Ramos (cell line): ENCODE measurements around the gene UBA3.

Experiments
- in situ Hi-C: fragments of 300-500 bp; cut with MboI; formaldehyde crosslinking; loops from one replicate; pipeline ENCODE4 v1.14.3; 2022; ENCODE audit warnings: low sequenced_read_pairs; ENCODE audit not compliant: unreplicated experiment

Gene UBA3

DNA sequence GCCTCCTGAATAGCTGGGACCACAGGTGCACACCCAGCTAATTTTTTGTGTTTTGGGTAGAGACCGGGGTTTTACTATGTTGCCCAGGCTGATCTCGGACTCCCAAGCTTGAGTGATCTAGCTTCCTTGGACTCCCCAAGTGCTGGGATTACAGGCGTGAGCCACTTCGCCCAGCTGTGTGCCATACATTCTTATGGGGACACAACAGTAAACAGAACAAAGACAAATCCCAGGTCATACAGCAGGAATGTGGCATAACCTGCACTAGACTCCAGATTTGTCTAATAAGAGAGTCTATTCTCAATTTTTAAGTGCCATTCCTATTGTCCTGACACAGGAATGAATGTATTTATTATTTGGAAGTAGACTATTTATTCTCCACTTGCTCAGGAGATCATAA is 22.2 kb upstream of the UBA3 start:
- in situ Hi-C loops = no loop called here

- in situ Hi-C loops = no loop called here
These were observed 19.4 kb upstream of the UBA3 start for GRCh38 chr3:69099576-69099975.

DNA sequence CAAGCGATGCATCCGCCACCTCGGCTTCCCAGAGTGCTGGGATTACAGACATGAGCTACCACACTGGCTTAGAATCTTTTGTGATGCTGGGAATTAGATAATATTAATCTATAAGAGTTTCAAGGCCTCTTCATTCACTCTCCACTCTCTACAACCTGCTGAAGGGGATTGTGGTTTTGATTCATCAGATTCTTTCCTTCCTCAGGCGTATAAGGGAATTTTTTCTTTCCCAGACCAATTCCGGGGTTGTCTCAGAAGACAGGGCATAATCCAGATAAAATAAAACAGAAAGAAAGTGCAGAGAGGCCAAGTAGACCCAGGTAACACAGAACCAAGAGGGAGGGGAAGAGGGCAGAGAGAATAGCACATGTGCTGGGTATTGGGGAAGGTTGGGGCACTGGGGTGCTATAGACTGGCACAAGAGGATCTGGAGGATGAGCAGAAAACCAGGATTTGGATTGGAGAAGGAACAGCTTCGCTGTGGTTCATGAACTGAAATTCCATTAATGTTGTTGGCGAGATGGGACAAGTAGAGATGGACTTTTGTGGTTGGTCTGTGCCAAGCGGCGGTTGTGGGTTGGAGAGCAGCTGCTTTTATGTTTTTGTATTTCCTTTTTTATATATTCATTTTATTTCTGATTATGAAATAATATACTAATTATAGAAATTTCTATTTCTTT is 17.4 kb upstream of the UBA3 start:
- in situ Hi-C loops = no loop called here

GRCh38 chr3:69096299-69096698 is 16.1 kb upstream of the UBA3 start:
- in situ Hi-C loops = no loop called here

DNA sequence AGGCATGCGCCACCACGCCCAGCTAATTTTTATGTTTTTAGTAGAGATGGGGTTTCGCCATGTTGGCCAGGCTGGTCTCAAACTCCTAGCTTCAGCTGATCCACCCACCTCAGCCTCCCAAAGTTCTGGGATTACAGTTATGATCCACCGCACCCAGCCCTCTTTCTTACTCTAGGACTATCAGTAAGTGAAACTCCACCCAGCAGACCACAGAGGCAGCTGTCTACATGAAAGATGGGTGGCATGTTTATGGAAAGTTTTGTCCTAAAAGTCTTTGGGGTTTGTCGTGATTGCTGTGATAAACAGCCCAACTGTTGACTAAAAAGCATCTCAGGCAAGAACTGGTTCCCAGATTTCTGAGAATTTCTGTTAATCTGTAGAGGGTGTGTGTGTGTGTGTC is 15.5 kb upstream of the UBA3 start:
- in situ Hi-C loops = no loop called here

DNA sequence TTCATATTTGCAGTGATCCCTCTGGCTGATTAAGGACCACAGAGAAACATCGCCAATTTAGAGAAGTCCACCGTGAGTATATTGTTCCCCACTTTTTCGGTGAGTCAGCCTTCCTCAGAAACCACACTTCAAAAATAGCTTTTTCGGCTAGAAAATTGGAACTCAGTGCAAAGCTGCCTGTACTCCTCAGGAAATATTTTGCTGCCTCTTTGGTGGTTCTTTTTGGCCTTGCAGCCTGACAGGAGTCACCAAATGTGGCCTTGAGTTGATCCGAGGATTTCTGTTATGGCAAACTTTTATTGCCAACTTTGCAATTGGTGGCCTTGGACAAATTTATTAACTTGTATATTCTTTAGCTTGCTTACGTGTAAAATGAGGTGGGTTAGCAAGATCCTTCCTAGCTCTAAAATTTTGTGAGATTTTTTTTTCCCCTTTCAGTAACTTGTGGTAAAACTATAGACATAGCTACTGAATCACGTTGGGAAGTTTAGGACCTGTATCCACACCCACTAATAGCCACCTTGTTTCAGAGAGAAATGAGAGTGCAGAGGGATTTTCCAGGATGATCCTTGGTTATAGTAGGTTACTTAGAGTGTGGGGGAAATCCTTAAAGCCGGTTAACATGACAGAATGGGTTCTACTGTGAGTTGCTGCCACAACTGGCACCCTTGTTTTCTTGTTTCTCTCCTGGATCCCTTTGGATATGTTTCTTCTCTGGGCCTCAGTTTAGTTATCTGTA is 14.5 kb upstream of the UBA3 start:
- in situ Hi-C loops = no loop called here

DNA sequence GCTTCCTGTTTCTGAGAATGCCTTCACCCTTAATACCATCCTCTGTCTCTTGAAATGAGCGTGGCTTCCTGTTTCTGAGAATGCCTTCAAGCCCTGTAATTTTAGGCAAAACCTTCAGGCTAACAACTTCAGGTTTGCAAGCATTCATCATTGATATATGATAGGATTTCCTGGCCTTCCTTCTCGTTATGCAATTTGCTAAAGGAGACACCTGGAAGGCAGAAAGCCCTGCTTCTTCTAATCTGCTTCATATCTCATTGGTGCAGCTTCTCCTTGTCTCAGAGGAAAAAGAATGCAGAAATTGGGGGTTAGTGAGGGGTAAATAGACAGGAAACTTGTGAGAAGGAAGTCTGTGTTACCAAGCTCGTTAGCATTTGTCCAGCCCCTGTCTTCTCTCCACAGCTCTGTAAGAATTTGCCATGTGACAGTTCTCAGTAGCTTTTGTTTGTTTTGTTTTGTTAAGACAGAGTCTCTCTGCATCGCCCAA is 11.9 kb upstream of the UBA3 start:
- in situ Hi-C loops = no loop called here

DNA sequence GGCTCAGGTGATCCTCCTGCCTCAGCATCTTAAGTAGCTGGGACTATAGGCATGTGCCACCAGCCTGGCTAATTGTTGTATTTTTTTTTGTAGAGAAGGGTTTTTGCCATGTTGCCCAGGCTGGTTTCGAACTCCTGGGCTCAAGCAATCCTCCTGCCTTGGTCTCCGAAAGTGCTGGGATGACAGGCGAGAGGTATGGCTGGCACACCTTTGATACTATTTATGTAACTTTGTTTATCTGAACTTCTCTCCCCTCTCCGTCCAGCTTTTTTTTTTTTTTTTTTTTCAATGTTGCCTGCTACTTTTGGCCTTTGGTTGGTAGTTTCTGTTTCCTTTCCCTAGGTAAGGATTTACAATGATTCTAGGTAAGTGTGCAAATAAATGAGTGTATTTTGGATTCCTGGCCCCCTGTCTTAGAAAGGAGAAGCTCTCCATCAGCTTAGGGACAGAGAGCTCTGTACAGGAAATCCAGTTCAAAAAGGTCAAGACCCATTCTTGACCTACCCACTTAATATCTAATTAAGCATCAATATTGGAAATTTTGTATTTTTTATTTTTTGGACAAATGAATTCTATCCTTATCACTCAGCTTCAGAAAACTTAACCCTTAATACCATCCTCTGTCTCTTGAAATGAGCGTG is 11.3 kb upstream of the UBA3 start:
- in situ Hi-C loops = no loop called here

- in situ Hi-C loops = no loop called here
These were observed 9.9 kb upstream of the UBA3 start for GRCh38 chr3:69090021-69090420.

DNA sequence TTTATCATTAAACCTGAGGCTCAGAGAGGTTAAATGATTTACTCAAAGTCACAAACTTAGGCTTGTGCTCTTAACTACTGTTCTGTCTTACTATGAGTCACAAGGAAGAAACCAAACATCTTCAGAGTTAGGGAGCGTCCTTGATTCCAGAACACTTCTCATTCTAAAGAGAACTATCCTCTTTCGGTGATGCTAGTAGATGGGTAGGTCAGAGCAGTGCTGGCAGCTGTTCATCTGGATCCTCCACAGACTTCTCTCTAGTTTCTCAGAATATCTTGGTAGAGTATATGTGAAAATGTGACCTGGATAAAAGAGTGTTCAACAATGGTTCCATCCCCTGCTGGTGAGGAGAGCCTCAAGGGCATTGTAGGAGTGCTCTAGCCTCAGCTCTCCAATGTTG is 7.9 kb upstream of the UBA3 start:
- in situ Hi-C loops = no loop called here

GRCh38 chr3:69087030-69087791 is 7.0 kb upstream of the UBA3 start:
- in situ Hi-C loops = no loop called here

DNA sequence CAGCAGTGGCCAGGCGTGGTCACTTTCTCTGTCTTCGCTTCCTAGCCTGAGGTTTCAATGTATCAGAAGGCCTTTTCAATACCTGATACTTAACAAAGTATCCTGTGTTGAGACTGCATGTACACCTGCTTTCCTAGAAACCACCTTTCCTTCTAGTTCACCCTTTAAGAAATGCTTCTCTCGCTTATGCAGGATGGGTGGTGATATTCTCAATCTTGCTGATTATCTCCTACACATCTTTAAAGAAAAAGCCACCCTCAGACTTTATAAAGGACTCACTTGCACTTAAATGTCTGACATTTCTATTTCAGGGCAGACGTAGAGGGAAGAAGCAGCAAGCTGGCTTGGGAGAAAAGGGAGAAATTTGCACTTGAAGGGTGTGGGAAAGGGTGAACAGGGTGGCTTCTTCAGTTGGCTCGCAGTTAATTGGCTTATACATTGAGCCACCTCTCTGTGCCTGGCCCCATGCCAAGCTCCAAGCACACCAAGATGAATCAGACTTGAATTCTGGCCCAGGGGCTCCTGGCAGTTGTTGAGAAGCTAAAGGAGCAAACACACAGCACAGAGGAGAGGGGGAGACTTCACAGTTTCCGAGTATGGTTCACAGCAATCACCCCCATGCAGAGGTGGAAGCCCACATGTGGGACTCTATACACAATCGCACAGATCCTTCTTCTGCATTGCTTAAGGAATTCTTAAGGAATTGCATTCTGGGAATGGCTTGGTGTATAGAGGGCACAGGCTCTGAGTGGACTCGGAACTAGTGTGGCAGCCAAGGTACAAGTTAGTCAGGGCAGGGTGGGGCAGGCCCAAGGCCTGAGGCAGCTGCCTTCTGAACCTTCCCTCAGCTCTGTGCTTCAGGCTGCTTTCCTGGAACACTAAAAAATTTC is 5.9 kb upstream of the UBA3 start:
- in situ Hi-C loops = no loop called here

GRCh38 chr3:69085168-69085832 is 5.1 kb upstream of the UBA3 start:
- in situ Hi-C loops = no loop called here

- in situ Hi-C loops = no loop called here
These were observed 4.4 kb upstream of the UBA3 start, which contains the start of gene ARL6IP5 for GRCh38 chr3:69084326-69085167. ARL6IP5 (plus strand) TSS chr3:69084937; CDS start chr3:69085048, 111 bp downstream.

DNA sequence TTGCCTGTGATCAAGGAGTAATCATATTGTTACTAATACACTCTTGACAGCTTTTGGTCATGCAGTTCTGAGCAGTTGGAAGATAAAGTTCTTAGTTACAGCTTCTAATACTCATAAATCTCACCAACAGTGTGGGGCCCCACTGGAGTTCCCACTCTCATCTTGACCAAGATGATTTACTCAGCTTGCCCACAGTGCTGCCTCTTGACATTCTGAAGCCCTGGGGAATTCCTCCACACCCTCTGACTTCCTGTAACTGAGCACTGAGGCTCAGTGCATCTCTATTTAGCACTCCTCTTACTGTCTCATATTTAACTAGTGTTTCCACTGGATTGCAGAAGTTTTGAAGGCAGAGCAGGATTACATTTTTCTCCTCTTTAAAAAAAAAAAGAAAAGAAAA is 2.6 kb upstream of the UBA3 start:
- in situ Hi-C loops = no loop called here

DNA sequence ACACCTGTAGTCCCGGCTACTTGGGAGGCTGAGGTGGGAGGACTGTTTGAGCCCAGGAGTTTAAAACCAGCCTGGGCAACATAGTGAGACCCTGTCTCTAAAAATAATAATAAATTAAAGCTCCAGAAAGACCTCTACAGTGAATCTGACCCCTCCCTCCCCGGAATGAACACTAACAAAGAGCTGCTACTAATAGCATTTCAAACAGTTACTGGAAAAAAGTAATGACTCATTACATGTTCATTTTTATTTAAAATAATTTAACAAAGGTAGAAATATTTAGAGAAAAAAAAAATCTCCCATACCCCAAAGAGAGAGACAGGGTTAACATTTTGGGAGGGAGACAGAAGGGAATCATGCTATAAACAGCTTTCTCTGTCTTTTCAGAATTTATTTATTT is 2.2 kb upstream of the UBA3 start:
- in situ Hi-C loops = no loop called here

DNA sequence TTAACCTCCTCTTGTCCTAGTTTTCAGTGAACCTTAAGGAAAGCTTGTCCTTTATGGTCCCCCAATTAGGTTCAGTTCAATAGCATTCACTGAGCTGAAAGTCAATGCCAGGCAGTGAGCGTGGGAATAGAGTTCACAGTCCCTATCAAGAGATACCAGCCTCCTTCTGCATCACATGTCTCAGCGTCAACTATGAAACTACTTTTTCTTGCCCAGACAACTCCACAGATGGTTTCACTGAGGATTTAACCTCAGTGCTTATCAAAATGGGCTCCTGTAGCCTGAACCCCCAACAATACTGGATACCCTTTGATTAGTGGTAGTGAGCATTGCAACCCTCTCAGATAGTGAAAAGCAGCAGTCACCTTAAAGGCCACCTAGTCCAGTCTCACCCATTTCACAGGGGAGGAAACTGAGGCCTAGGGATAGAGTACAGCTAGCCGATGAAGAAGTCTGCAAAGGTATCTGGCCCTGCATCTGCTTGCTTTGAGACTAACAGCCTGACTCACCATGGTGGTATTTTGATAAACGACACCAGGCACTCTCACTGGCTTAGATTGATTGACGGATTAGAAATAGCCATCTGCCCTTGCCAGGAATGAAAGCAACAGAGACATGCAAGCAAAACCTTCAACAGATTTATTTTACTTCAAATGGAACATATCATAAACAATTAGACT is 1.6 kb upstream of the UBA3 start:
- in situ Hi-C loops = no loop called here
